Endothelial cell of umbilical vein (primary cell): Measurements from ENCODE around the gene NCLN. TPM values are rescaled to one million over a fixed set of nuclear protein-coding genes. Genes with fewer than 3 reads are reported as not detected.

Experiments
- BruUV-seq: library from RNA; stranded (reverse); fragments of 400-500 nt; replicated peaks from 2 replicates; lab custom pipeline; 2021; lab: Mats Ljungman, UMichigan
- CTCF ChIA-PET: fragments of 300-600, 350-600 bp; sonication (Branson Sonifier 250); formaldehyde crosslinking; loops from one replicate; lab custom pipeline; 2021; ENCODE audit warnings: antibody characterized with exemption, inconsistent platforms; lab: Charles Lee
- POLR2A ChIA-PET: fragments of 300-600, 350-600 bp; sonication (Branson Sonifier 250); formaldehyde crosslinking; loops from one replicate; lab custom pipeline; 2021; ENCODE audit warnings: antibody characterized with exemption, inconsistent platforms; lab: Charles Lee
- DNase-seq: peaks from one replicate; pipeline ENCODE4 v3.0.0-alpha.2; 2011; ENCODE audit warnings: low read depth, low spot score
- FAIRE-seq: peaks from 2 replicates; lab custom pipeline; 2011; peaks lifted over from hg19 to GRCh38; lab: Jason Lieb, UNC
- H2AFZ ChIP-seq: 2 replicates; pipeline ENCODE4 v1.6.0; 2012; ENCODE audit warnings: low read depth, low read length, control low read depth, inconsistent platforms
- H3K27ac ChIP-seq: 2 replicates; pipeline ENCODE4 v1.5.1; 2011; ENCODE audit warnings: low read depth, mild to moderate bottlenecking, control low read depth, low read length, moderate library complexity; ENCODE audit not compliant: insufficient read depth
- H3K27me3 ChIP-seq, 2 experiments: 2 replicates each; pipeline versions ENCODE4 v1.6.0 to v1.6.1; 2011; ENCODE audit warnings: low read length in 2 of 2, mixed read lengths in 1 of 2; ENCODE audit not compliant: control insufficient read depth in 2 of 2, insufficient read depth in 2 of 2
- H3K36me3 ChIP-seq, 2 experiments: 2 replicates in 1 of 2; 3 replicates in 1 of 2; pipeline ENCODE4 v1.5.1; 2011; ENCODE audit warnings: low read length in 2 of 2, mild to moderate bottlenecking in 1 of 2, moderate library complexity in 1 of 2; ENCODE audit not compliant: control insufficient read depth in 2 of 2, insufficient read depth in 2 of 2; ENCODE audit errors: extremely low read depth in 1 of 2
- H3K4me1 ChIP-seq: 3 replicates; pipeline ENCODE4 v1.5.1; 2011; ENCODE audit warnings: mild to moderate bottlenecking, low read length; ENCODE audit not compliant: control insufficient read depth, insufficient read depth; ENCODE audit errors: extremely low read depth
- H3K4me2 ChIP-seq: 2 replicates; pipeline ENCODE4 v1.6.1; 2011; ENCODE audit warnings: low read length, control low read depth, mixed read lengths; ENCODE audit not compliant: insufficient read depth
- H3K4me3 ChIP-seq, 3 experiments: fragments of 200-600 bp in 1 of 3; sonication (generic), shearing (Covaris generic) in 1 of 3; replicated peaks in 1 of 3; 2 replicates each; pipeline ENCODE4 v1.5.1; 2011 to 2016; ENCODE audit warnings: control low read depth in 3 of 3, low read length in 3 of 3, mild to moderate bottlenecking in 2 of 3, inconsistent platforms in 1 of 3, low read depth in 1 of 3, moderate library complexity in 1 of 3; ENCODE audit not compliant: insufficient read depth in 1 of 3
- H3K79me2 ChIP-seq: 2 replicates; pipeline ENCODE4 v1.6.0; 2012; ENCODE audit warnings: low read length, inconsistent platforms; ENCODE audit not compliant: control insufficient read depth, insufficient read depth
- H3K9ac ChIP-seq: replicated peaks from 2 replicates; pipeline ENCODE3; 2011; ENCODE audit warnings: low read length, control low read depth; ENCODE audit not compliant: insufficient read depth; ENCODE audit errors: extremely low read depth
- H3K9me1 ChIP-seq: replicated peaks from 3 replicates; pipeline ENCODE4 v1.6.0; 2011; ENCODE audit warnings: mild to moderate bottlenecking, low read length; ENCODE audit not compliant: control insufficient read depth, insufficient read depth; ENCODE audit errors: extremely low read depth
- H3K9me3 ChIP-seq: replicated peaks from 2 replicates; pipeline ENCODE4 v1.5.1; 2012; ENCODE audit warnings: low read length, inconsistent platforms; ENCODE audit not compliant: control insufficient read depth, insufficient read depth
- H4K20me1 ChIP-seq: replicated peaks from 2 replicates; pipeline ENCODE3; 2011; ENCODE audit warnings: mild to moderate bottlenecking, low read length; ENCODE audit not compliant: control insufficient read depth, insufficient read depth; ENCODE audit errors: extremely low read depth
- EZH2 ChIP-seq: IDR thresholded peaks from 2 replicates; pipeline ENCODE4 v1.6.1; 2012; ENCODE audit warnings: borderline replicate concordance, low read depth, mild to moderate bottlenecking, moderate library complexity, low read length, inconsistent platforms; ENCODE audit not compliant: severe bottlenecking
- FOS ChIP-seq: IDR thresholded peaks from 2 replicates; pipeline ENCODE4 v1.6.1; 2011; ENCODE audit warnings: mild to moderate bottlenecking, low read length, moderate library complexity, borderline replicate concordance; ENCODE audit not compliant: insufficient read depth
- GATA2 ChIP-seq: IDR thresholded peaks from 2 replicates; pipeline ENCODE4 v1.7.0; 2011; ENCODE audit warnings: low read depth, mild to moderate bottlenecking, moderate library complexity, mixed read lengths, low read length; ENCODE audit not compliant: insufficient read length, insufficient read depth
- JUN ChIP-seq: IDR thresholded peaks from 2 replicates; pipeline ENCODE4 v1.6.1; 2011; ENCODE audit warnings: borderline replicate concordance, low read depth; ENCODE audit not compliant: insufficient read length, insufficient read depth
- MYC ChIP-seq: IDR thresholded peaks from one replicate; pipeline ENCODE4 v1.6.1; 2011; ENCODE audit warnings: mild to moderate bottlenecking, low read depth, low read length
- POLR2A ChIP-seq: IDR thresholded peaks from 2 replicates; pipeline ENCODE4 v1.6.1; 2012; ENCODE audit warnings: low read depth, mild to moderate bottlenecking, control low read depth, low read length
- POLR2AphosphoS5 ChIP-seq: IDR thresholded peaks from 2 replicates; pipeline ENCODE4 v1.6.1; 2012; ENCODE audit warnings: low read depth, mild to moderate bottlenecking, control low read depth, low read length, moderate library complexity; ENCODE audit not compliant: insufficient read depth
- dilution Hi-C: fragments of 300-500 bp; cut with MboI; formaldehyde crosslinking; loops from one replicate; pipeline ENCODE4 v1.15.0; 2019; ENCODE audit warnings: low sequenced_read_pairs; ENCODE audit not compliant: extremely low pct_ligation_motif_present
- intact Hi-C: fragments of 100-400 bp; cut with micrococcal nuclease; formaldehyde crosslinking; loops from one replicate; pipeline ENCODE4 v1.10.0; 2022
- polyA plus RNA-seq, 4 experiments: library from polyadenylated mRNA; depleted of rRNA in 3 of 4; stranded (reverse) in 3 of 4; unstranded in 1 of 4; fragments of >200 nt; gene quantifications; 2 replicates each; pipeline versions ENCODE4 v1.2.1 to v1.2.3, GENCODE V29; 2011 to 2012; ENCODE audit warnings: missing spikeins in 1 of 4
- total RNA-seq: library from RNA; stranded (reverse); gene quantifications from 2 replicates; pipeline ENCODE4 v1.2.3, GENCODE V29; 2021
- TF ChIP-seq, protein P1 (sequence below), 2 donors: IDR thresholded peaks; 1 replicate in 1 of 2; 2 replicates in 1 of 2; pipeline ENCODE4 v1.5.1; 2011; ENCODE audit warnings: low read length in 2 of 2, mild to moderate bottlenecking in 2 of 2, moderate library complexity in 2 of 2, control low read depth in 1 of 2, inconsistent platforms in 1 of 2, low read depth in 1 of 2; ENCODE audit not compliant: insufficient read depth in 1 of 2; ENCODE audit errors: extremely low read depth in 1 of 2
- TF ChIP-seq, protein P2 (sequence below): IDR thresholded peaks from 2 replicates; pipeline ENCODE4 v1.6.1; 2011; ENCODE audit not compliant: insufficient read depth, insufficient read length

Gene NCLN
- total and polyA plus RNA-seq, 2 donors (not counting 3 experiments of a cell fraction or from before 2014, with no cell fraction given): 97.2 to 102 TPM

DNA sequence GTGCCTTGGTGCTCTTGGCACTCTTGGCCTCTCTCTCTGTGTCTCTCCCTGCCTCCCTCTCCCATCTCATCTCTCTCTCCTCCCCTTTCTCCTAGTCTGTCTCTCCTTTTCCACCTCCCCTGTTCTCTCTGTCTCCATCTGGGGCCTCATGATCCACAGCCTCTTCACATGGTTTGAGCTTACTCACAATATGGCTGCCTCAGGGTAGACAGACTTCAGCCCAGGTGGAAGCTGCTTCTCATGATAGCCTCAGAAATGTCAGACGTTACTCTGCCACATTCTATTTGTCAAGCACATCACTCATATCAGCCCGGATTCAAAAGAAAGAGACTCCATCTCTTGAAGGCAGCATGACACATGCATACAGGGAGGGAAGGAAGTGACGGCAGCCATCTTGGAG is 25.5 kb upstream of the NCLN start:
- dilution Hi-C loops (no loop called here), intact Hi-C loops (no loop called here)
- no peak for DNase-seq
- no peaks in the 10 kb centered on the region for H3K79me2 ChIP-seq
- peak; percentile 44 for FAIRE-seq
- H3K4me2 ChIP-seq: no peak overlapping the region
- H4K20me1 ChIP-seq: no peaks in the 10 kb centered on the region
- BruUV-seq: no TSS peak
- H3K27me3 ChIP-seq: no peaks in the 10 kb centered on the region
- H3K9ac ChIP-seq: no peak overlapping the region
- H3K36me3 ChIP-seq: no peaks in the 10 kb centered on the region
- no peak overlapping the region for H3K27ac ChIP-seq
- no peaks in the 10 kb centered on the region for H3K9me1 ChIP-seq
- POLR2A ChIA-PET: no interaction called here
- H3K4me1 ChIP-seq: peaks cover 12% of the 10 kb centered on the region
- TF ChIP-seq, protein P1, sequence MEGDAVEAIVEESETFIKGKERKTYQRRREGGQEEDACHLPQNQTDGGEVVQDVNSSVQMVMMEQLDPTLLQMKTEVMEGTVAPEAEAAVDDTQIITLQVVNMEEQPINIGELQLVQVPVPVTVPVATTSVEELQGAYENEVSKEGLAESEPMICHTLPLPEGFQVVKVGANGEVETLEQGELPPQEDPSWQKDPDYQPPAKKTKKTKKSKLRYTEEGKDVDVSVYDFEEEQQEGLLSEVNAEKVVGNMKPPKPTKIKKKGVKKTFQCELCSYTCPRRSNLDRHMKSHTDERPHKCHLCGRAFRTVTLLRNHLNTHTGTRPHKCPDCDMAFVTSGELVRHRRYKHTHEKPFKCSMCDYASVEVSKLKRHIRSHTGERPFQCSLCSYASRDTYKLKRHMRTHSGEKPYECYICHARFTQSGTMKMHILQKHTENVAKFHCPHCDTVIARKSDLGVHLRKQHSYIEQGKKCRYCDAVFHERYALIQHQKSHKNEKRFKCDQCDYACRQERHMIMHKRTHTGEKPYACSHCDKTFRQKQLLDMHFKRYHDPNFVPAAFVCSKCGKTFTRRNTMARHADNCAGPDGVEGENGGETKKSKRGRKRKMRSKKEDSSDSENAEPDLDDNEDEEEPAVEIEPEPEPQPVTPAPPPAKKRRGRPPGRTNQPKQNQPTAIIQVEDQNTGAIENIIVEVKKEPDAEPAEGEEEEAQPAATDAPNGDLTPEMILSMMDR (IDR thresholded peaks at IDR 0.05; ENCODE audit: extremely low read depth in 1 of 2, insufficient read depth in 1 of 2, low read depth in 1 of 2, low read length in 2 of 2): no peak
- TF ChIP-seq JUN (no peak), EZH2 (no peak), GATA2 (no peak), MYC (no peak), POLR2A (no peak), POLR2AphosphoS5 (no peak), FOS (no peak)
- TF ChIP-seq, protein P2, sequence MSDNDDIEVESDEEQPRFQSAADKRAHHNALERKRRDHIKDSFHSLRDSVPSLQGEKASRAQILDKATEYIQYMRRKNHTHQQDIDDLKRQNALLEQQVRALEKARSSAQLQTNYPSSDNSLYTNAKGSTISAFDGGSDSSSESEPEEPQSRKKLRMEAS: no peak
- no peaks in the 10 kb centered on the region for H3K9me3 ChIP-seq
- peak overlapping the region; percentile 52 for H2AFZ ChIP-seq
- CTCF ChIA-PET: interaction anchor here (1.0 to 10.1 kb wide), 6 partner anchors 14 to 203 kb away, joined by 4 to 177 read pairs (median 5); no protein-coding TSS in a partner anchor
- no peak overlapping the region for H3K4me3 ChIP-seq
